ENCODE results near the gene WDR5.

Gene WDR5

GRCh38 chr9:134205672-134206310 is 69.9 kb downstream of the WDR5 start:
- DNase-seq (ENCODE audit: low read depth in 3 of 3, low spot score in 1 of 3), result no peak

GRCh38 chr9:134206311-134207300 is 70.7 kb downstream of the WDR5 start:
- no peak for DNase-seq (ENCODE audit: low read depth in 3 of 3, low spot score in 1 of 3)

GRCh38 chr9:134208310-134208841 is 72.5 kb downstream of the WDR5 start:
- DNase-seq (ENCODE audit: low read depth in 3 of 3, low spot score in 1 of 3), result no peak

GRCh38 chr9:134208981-134209725 is 73.3 kb downstream of the WDR5 start:
- no peak for DNase-seq (ENCODE audit: low read depth in 3 of 3, low spot score in 1 of 3)
